ENCODE measurements around the gene C20orf144.
"Not testable (repeated sequence)": the region's sequence is repeated elsewhere in the genome, so short reads cannot be mapped to it uniquely, and the experiment has no call there.

C20orf144 gene

DNA sequence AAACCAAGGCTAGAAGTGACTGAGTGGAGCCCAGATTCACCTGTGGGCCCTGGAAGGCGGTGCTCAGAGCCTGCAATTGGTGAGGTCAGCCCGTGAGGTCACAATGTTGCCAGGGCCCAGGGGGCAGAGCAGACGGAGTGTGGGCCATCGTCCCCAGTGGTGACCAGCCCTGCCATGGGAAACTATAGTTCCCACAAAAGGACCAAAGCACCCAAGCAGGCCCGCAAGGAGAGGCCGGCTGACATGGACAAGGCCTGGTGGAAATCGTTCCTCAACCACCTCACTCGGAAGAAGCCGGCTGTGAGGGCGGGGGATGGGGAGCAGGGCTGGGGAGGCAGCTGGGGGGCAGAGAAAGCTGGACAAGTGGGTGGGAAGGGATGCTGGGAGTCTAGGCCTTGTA, at the start of gene C20orf144:
TSS of gene C20orf144 (plus strand) at position 156 of the 400 bp plus-strand sequence. CDS start at position 175, 19 bp downstream.
- Mint-ChIP-seq H3K4me1 (ENCODE audit: low read depth) (peaks cover 23% of the 10 kb centered on the region), H3K27ac (peak within 1 kb of the TSS; percentile 87), H3K27me3 (no peaks in the 10 kb centered on the region), H3K36me3 (no peaks in the 10 kb centered on the region), H3K9me3 (ENCODE audit: low read depth) (no peaks in the 10 kb centered on the region), H3K4me3 (peak within 1 kb of the TSS; percentile 84)

DNA sequence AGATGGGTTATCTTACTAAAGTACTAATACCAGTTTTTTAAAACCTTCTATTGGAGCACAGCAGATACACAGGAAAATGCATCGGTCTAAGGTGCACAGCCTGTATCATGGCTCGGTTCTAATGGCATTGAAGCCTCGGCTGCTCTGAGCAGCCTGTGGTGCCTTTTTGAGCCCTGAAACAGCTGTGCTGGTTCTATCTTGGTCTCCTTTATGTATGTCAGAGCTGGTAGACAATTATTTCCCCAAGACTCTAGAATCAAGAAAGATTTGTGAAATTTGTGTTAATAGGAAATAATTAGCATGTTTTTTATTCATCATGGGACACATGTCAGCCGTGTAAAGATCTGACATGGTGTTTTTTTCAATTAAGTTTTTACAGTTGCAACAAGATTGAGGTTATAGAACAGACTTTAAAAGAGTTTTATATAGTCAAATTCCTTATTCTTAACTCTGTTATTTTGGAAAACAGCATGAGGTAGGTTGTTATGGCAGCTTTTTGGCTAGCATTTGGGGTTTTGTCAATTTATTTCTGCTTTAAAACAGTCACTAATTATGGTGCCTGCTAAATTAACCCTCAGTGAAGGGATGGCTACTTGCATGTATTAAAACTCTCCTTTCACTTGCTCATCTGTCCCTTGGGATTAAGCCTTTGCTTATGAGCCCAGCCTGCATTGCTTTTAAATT, 40.3 kb upstream of the C20orf144 start:
- H3K9me3 Mint-ChIP-seq (ENCODE audit: low read depth) = no peaks in the 10 kb centered on the region
- peaks cover 8% of the 10 kb centered on the region for H3K4me1 Mint-ChIP-seq (ENCODE audit: low read depth)
- H3K27ac Mint-ChIP-seq = no peak overlapping the region
- no peaks in the 10 kb centered on the region for H3K27me3 Mint-ChIP-seq
- peaks cover 12% of the 10 kb centered on the region for H3K36me3 Mint-ChIP-seq
- H3K4me3 Mint-ChIP-seq = no peak overlapping the region

- Mint-ChIP-seq H3K27ac (no peak overlapping the region), H3K4me3 (no peak overlapping the region), H3K4me1 (ENCODE audit: low read depth) (peaks cover 8% of the 10 kb centered on the region), H3K27me3 (no peaks in the 10 kb centered on the region), H3K9me3 (ENCODE audit: low read depth) (no peaks in the 10 kb centered on the region), H3K36me3 (peaks cover 12% of the 10 kb centered on the region)
These were observed 39.3 kb upstream of the C20orf144 start for GRCh38 chr20:33622705-33623365.

- peak overlapping the region; percentile 61 for H3K27ac Mint-ChIP-seq
- H3K4me1 Mint-ChIP-seq (ENCODE audit: low read depth) = peaks cover 8% of the 10 kb centered on the region
- H3K4me3 Mint-ChIP-seq = no peak overlapping the region
- no peaks in the 10 kb centered on the region for H3K9me3 Mint-ChIP-seq (ENCODE audit: low read depth)
- no peaks in the 10 kb centered on the region for H3K27me3 Mint-ChIP-seq
- peaks cover 17% of the 10 kb centered on the region for H3K36me3 Mint-ChIP-seq
These were observed 37.7 kb upstream of the C20orf144 start for GRCh38 chr20:33624399-33624798.

- peaks cover 8% of the 10 kb centered on the region for H3K4me1 Mint-ChIP-seq (ENCODE audit: low read depth)
- peaks cover 14% of the 10 kb centered on the region for H3K36me3 Mint-ChIP-seq
- no peak overlapping the region for H3K27ac Mint-ChIP-seq
- H3K9me3 Mint-ChIP-seq (ENCODE audit: low read depth) = no peaks in the 10 kb centered on the region
- no peaks in the 10 kb centered on the region for H3K27me3 Mint-ChIP-seq
- no peak overlapping the region for H3K4me3 Mint-ChIP-seq
These were observed 35.9 kb upstream of the C20orf144 start for GRCh38 chr20:33626190-33626589.

DNA sequence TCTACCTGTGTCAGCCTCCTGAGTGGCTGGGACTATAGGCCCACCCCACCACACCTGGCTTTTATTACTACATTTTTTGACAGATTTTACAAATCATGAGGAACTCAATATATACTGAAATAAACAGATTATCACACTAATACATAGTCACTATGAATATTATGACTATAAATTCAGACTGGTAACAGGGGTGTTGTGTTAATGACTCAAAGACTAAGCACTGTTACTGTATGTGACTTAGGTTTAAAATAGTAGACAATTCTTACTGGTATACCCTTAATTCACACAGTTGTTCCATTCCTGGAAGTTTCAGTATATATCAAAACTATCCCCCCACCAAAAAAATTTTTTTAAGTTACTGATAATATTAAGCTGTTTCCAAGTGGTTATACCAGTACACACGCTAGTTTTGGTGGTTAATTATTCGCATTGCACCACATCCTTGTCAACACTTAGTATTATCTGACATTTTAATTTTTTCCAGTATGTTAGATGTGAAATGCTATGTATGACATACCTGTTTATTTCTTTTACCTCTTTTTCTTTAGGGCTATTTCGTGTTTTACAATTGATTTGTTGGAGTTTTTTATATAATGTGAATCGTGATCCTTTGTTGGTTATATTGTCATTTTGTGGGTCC, 34.4 kb upstream of the C20orf144 start:
- Mint-ChIP-seq H3K4me1 (ENCODE audit: low read depth) (peaks cover 8% of the 10 kb centered on the region), H3K27me3 (no peaks in the 10 kb centered on the region), H3K36me3 (peaks cover 14% of the 10 kb centered on the region), H3K27ac (no peak overlapping the region), H3K4me3 (no peak overlapping the region), H3K9me3 (ENCODE audit: low read depth) (no peaks in the 10 kb centered on the region)

- Mint-ChIP-seq H3K36me3 (peaks cover 12% of the 10 kb centered on the region), H3K27ac (no peak overlapping the region), H3K4me3 (no peak overlapping the region), H3K4me1 (ENCODE audit: low read depth) (peaks cover 4% of the 10 kb centered on the region), H3K9me3 (ENCODE audit: low read depth) (no peaks in the 10 kb centered on the region), H3K27me3 (no peaks in the 10 kb centered on the region)
These were observed 32.6 kb upstream of the C20orf144 start for GRCh38 chr20:33629533-33629932.

GRCh38 chr20:33629979-33630378, 32.1 kb upstream of the C20orf144 start:
- Mint-ChIP-seq H3K36me3 (peaks cover 9% of the 10 kb centered on the region), H3K9me3 (ENCODE audit: low read depth) (no peaks in the 10 kb centered on the region), H3K4me3 (no peak overlapping the region), H3K4me1 (ENCODE audit: low read depth) (peaks cover 3% of the 10 kb centered on the region), H3K27me3 (no peaks in the 10 kb centered on the region), H3K27ac (no peak overlapping the region)

- no peak overlapping the region for H3K27ac Mint-ChIP-seq
- no peaks in the 10 kb centered on the region for H3K9me3 Mint-ChIP-seq (ENCODE audit: low read depth)
- H3K36me3 Mint-ChIP-seq = peaks cover 6% of the 10 kb centered on the region
- H3K4me3 Mint-ChIP-seq = no peak overlapping the region
- peaks cover 3% of the 10 kb centered on the region for H3K4me1 Mint-ChIP-seq (ENCODE audit: low read depth)
- H3K27me3 Mint-ChIP-seq = no peaks in the 10 kb centered on the region
These were observed 31.6 kb upstream of the C20orf144 start for GRCh38 chr20:33630507-33630906.

- not testable (repeated sequence) for H3K9me3 Mint-ChIP-seq (ENCODE audit: low read depth); H3K27me3 Mint-ChIP-seq; H3K4me1 Mint-ChIP-seq (ENCODE audit: low read depth); H3K36me3 Mint-ChIP-seq; H3K4me3 Mint-ChIP-seq; H3K27ac Mint-ChIP-seq
These were observed 30.2 kb upstream of the C20orf144 start for GRCh38 chr20:33631910-33632309.

DNA sequence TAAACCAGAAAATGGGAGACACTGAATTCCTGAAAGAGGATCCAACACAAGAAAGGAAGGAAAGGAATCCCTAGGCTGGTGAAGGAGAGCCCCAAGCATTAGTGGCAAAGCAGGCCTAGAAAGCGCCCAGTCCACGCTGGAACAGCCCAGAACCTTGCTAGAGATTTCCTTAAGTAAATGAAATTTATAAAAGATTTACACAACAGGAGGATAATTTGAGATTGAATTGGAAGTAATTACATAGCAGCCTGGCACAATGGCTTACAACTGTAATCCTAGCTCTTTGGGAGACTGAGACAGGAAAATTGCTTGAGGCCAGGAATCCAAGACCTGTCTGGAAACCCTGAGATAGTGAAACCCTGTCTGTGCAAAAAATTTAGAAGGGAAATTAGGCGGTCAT, 26.8 kb upstream of the C20orf144 start:
- no peaks in the 10 kb centered on the region for H3K27me3 Mint-ChIP-seq
- no peak overlapping the region for H3K4me3 Mint-ChIP-seq
- H3K36me3 Mint-ChIP-seq = peaks cover 11% of the 10 kb centered on the region
- H3K27ac Mint-ChIP-seq = no peak overlapping the region
- no peaks in the 10 kb centered on the region for H3K9me3 Mint-ChIP-seq (ENCODE audit: low read depth)
- peaks cover 3% of the 10 kb centered on the region for H3K4me1 Mint-ChIP-seq (ENCODE audit: low read depth)

- no peaks in the 10 kb centered on the region for H3K9me3 Mint-ChIP-seq (ENCODE audit: low read depth)
- H3K27ac Mint-ChIP-seq = peak overlapping the region; percentile 38
These were observed 25.4 kb upstream of the C20orf144 start for GRCh38 chr20:33636776-33637175.

GRCh38 chr20:33640287-33640686, 21.8 kb upstream of the C20orf144 start:
- H3K4me1 Mint-ChIP-seq (ENCODE audit: low read depth) = no peaks in the 10 kb centered on the region
- peaks cover 11% of the 10 kb centered on the region for H3K36me3 Mint-ChIP-seq
- no peak overlapping the region for H3K27ac Mint-ChIP-seq
- H3K9me3 Mint-ChIP-seq (ENCODE audit: low read depth) = no peaks in the 10 kb centered on the region
- H3K4me3 Mint-ChIP-seq = no peak overlapping the region
- no peaks in the 10 kb centered on the region for H3K27me3 Mint-ChIP-seq

More at GRCh38 chr20:33636776-33637175, 25.4 kb upstream of the C20orf144 start:
- Mint-ChIP-seq H3K27me3 (no peaks in the 10 kb centered on the region), H3K4me3 (no peak overlapping the region), H3K4me1 (ENCODE audit: low read depth) (peaks cover 3% of the 10 kb centered on the region), H3K36me3 (peaks cover 11% of the 10 kb centered on the region)

DNA sequence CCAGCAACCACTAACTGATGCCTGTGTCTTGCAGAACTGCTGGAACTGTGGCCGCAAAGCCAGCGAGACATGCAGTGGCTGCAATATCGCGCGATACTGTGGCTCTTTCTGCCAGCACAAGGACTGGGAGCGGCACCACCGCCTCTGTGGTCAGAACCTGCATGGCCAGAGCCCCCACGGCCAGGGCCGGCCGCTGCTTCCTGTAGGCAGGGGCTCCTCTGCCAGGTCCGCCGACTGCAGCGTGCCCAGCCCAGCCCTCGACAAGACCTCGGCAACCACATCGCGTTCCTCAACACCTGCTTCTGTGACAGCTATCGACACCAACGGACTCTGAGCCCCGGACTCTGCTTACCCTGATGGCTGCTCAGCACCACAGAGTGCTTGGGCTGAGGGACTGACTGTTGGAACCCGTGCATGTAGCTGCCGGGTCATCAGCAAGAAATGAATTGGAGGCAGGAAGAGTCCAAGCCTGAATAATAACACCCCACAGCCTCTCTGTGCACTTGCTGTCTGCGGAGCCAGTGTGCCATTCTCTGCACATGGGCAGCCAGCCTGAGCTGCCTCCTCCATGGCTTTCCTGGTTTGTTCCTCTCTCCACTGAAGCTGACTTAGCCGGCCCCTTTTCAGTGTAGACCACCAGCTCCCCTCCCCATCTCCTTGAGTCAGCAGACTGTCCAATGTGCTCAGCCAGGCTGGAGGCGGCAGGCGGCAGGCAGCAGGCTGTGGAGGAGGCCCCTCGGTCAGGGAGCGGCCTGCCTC, 17.6 kb upstream of the C20orf144 start:
- peaks cover 6% of the 10 kb centered on the region for H3K36me3 Mint-ChIP-seq
- no peak overlapping the region for H3K4me3 Mint-ChIP-seq
- no peak overlapping the region for H3K27ac Mint-ChIP-seq
- H3K9me3 Mint-ChIP-seq (ENCODE audit: low read depth) = no peaks in the 10 kb centered on the region
- H3K4me1 Mint-ChIP-seq (ENCODE audit: low read depth) = no peaks in the 10 kb centered on the region
- H3K27me3 Mint-ChIP-seq = no peaks in the 10 kb centered on the region

DNA sequence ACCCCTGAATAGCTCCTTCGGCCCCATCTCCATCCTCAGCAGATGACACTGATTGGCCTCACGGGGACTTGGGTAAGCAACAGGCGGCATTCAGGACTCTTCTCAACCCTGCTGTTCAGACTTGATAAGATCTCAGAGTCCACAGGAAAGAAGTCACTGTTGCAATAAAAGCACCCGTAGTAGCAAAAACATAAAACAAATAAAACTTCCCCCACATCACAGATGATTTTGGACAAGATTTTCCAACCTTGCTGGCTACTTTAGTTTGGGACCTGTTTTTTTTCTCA, 17.1 kb upstream of the C20orf144 start:
- no peaks in the 10 kb centered on the region for H3K4me1 Mint-ChIP-seq (ENCODE audit: low read depth)
- H3K36me3 Mint-ChIP-seq = peaks cover 3% of the 10 kb centered on the region
- no peak overlapping the region for H3K27ac Mint-ChIP-seq
- H3K27me3 Mint-ChIP-seq = no peaks in the 10 kb centered on the region
- H3K4me3 Mint-ChIP-seq = no peak overlapping the region
- no peaks in the 10 kb centered on the region for H3K9me3 Mint-ChIP-seq (ENCODE audit: low read depth)
